ENCODE results near the gene GIT2. TPM values are rescaled to one million over a fixed set of nuclear protein-coding genes. Genes with fewer than 3 reads are reported as not detected.

GIT2 gene
- total and polyA plus RNA-seq, 2 of the 13 experiments (the other 11 are each of a cell fraction or from before 2014, with no cell fraction given), result 18.4 to 19.8 TPM

GRCh38 chr12:110039085-110039807 lies 43.1 kb upstream of the GIT2 start (continued):
- TF ChIP-seq, protein P1, sequence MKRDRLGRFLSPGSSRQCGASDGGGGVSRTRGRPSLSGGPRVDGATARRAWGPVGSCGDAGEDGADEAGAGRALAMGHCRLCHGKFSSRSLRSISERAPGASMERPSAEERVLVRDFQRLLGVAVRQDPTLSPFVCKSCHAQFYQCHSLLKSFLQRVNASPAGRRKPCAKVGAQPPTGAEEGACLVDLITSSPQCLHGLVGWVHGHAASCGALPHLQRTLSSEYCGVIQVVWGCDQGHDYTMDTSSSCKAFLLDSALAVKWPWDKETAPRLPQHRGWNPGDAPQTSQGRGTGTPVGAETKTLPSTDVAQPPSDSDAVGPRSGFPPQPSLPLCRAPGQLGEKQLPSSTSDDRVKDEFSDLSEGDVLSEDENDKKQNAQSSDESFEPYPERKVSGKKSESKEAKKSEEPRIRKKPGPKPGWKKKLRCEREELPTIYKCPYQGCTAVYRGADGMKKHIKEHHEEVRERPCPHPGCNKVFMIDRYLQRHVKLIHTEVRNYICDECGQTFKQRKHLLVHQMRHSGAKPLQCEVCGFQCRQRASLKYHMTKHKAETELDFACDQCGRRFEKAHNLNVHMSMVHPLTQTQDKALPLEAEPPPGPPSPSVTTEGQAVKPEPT (CRISPR knock-in tag; IDR thresholded peaks at IDR 0.05; ENCODE audit: low read depth), result no peak
- TF ChIP-seq ADNP (CRISPR knock-in tag; IDR thresholded peaks at IDR 0.05) (no peak), ATF7-NPFF (CRISPR knock-in tag; IDR thresholded peaks at IDR 0.05; ENCODE audit: low read depth) (no peak), RCOR2 (CRISPR knock-in tag; IDR thresholded peaks at IDR 0.05) (peak; percentile 52; the same call in 1 of the 2 replicates), ZNF501 (CRISPR knock-in tag; IDR thresholded peaks at IDR 0.05) (peak; percentile 44; the same call in 1 of the 2 replicates), GPN1 (CRISPR knock-in tag; IDR thresholded peaks at IDR 0.05; ENCODE audit: borderline replicate concordance) (no peak), DNMT3B (CRISPR knock-in tag; conservative IDR thresholded peaks at IDR 0.05) (peak; percentile 27; the same call in 1 of the 2 replicates), ZBED4 (CRISPR knock-in tag; IDR thresholded peaks at IDR 0.05; ENCODE audit: borderline replicate concordance) (no peak; the same call in 1 of the 2 replicates), RXRA (CRISPR knock-in tag; IDR thresholded peaks at IDR 0.05) (peak; percentile 63; the same call in 1 of the 2 replicates), ZIK1 (CRISPR knock-in tag; IDR thresholded peaks at IDR 0.05; ENCODE audit: borderline replicate concordance, low read depth) (no peak), MTA1 (CRISPR knock-in tag; IDR thresholded peaks at IDR 0.05; ENCODE audit: borderline replicate concordance) (no peak), CSRNP2 (CRISPR knock-in tag; conservative IDR thresholded peaks at IDR 0.05; ENCODE audit: low read depth) (no peak), MED1 (CRISPR knock-in tag; IDR thresholded peaks at IDR 0.05) (peak; percentile 93), JUN (CRISPR knock-in tag; IDR thresholded peaks at IDR 0.05) (peak; percentile 96), NFIC (IDR thresholded peaks at IDR 0.05; ENCODE audit: low read length) (peak; percentile 82), KMT2A (CRISPR knock-in tag; IDR thresholded peaks at IDR 0.05) (0 out of 2 replicates have a peak, but pooled peaks have one; percentile 15), LBX2 (CRISPR knock-in tag; IDR thresholded peaks at IDR 0.05; ENCODE audit: borderline replicate concordance) (no peak)
- TF ChIP-seq, protein P2, sequence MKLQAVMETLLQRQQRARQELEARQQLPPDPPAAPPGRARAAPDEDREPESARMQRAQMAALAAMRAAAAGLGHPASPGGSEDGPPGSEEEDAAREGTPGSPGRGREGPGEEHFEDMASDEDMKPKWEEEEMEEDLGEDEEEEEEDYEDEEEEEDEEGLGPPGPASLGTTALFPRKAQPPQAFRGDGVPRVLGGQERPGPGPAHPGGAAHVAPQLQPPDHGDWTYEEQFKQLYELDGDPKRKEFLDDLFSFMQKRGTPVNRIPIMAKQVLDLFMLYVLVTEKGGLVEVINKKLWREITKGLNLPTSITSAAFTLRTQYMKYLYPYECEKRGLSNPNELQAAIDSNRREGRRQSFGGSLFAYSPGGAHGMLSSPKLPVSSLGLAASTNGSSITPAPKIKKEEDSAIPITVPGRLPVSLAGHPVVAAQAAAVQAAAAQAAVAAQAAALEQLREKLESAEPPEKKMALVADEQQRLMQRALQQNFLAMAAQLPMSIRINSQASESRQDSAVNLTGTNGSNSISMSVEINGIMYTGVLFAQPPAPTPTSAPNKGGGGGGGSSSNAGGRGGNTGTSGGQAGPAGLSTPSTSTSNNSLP (IDR thresholded peaks at IDR 0.05; ENCODE audit: low read depth, low read length), result peak; percentile 64
- TF ChIP-seq, protein P3, sequence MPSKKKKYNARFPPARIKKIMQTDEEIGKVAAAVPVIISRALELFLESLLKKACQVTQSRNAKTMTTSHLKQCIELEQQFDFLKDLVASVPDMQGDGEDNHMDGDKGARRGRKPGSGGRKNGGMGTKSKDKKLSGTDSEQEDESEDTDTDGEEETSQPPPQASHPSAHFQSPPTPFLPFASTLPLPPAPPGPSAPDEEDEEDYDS (CRISPR knock-in tag; IDR thresholded peaks at IDR 0.05), result peak; percentile 58; the same call in 1 of the 2 replicates

Data from HepG2 (cell line).